Vagina (tissue), 2 donors: ENCODE results near the gene WDR48. TPM values are rescaled to one million over a fixed set of nuclear protein-coding genes. Genes with fewer than 3 reads are reported as not detected.

ENCODE experiments used
- DNase-seq, 2 donors: peaks; one replicate each; pipeline ENCODE4 v3.0.0-alpha.2; 2017; ENCODE audit errors: extremely low spot score in 2 of 2
- H3K27ac ChIP-seq: fragments of 200-600 bp; sonication (generic); one replicate; pipeline ENCODE4 v1.5.1; 2019
- H3K27me3 ChIP-seq: fragments of 200-600 bp; sonication (generic); one replicate; pipeline ENCODE4 v1.5.1; 2019
- H3K36me3 ChIP-seq, 2 donors: fragments of 200-600 bp; sonication (generic); one replicate each; pipeline ENCODE4 v1.5.1; 2017 to 2019
- H3K4me1 ChIP-seq: fragments of 200-600 bp; sonication (generic); one replicate; pipeline ENCODE4 v1.5.1; 2019
- H3K4me3 ChIP-seq, 2 donors: fragments of 200-600 bp; sonication (generic); 1 replicate in 1 of 2; 2 replicates in 1 of 2; pipeline ENCODE4 v1.5.1; 2016 to 2019
- H3K9me3 ChIP-seq: fragments of 200-600 bp; sonication (generic); one replicate; pipeline ENCODE4 v1.5.1; 2019
- CTCF ChIP-seq, 3 experiments: fragments of 450-650 bp in 2 of 3; fragments of 200-600 bp in 1 of 3; sonication (generic) in 1 of 3; IDR thresholded peaks; one replicate each; pipeline ENCODE4 v1.5.1; 2017 to 2019; ENCODE audit warnings: antibody characterized with exemption in 3 of 3, mild to moderate bottlenecking in 2 of 3, moderate library complexity in 2 of 3
- POLR2A ChIP-seq, 2 donors: fragments of 450-650 bp; IDR thresholded peaks; one replicate each; pipeline ENCODE4 v1.6.1; 2017; ENCODE audit warnings: antibody characterized with exemption in 2 of 2, mild to moderate bottlenecking in 2 of 2, moderate library complexity in 2 of 2
- POLR2AphosphoS5 ChIP-seq, 2 donors: sonication (generic); formaldehyde crosslinking; IDR thresholded peaks; one replicate each; pipeline ENCODE4 v1.9.0; 2017; ENCODE audit warnings: antibody characterized with exemption in 2 of 2, mild to moderate bottlenecking in 2 of 2, low read depth in 1 of 2; ENCODE audit not compliant: insufficient read depth in 1 of 2
- intact Hi-C: fragments of 100-400 bp; cut with DNase I; formaldehyde crosslinking; loops from one replicate; pipeline ENCODE4 v1.15.1; 2023
- total RNA-seq: library from RNA; depleted of rRNA; stranded (reverse); fragments of >200 nt; gene quantifications from one replicate; pipeline ENCODE4 v1.2.3, GENCODE V29; 2016

The WDR48 gene
- total RNA-seq, 1 donor from 2014 or later: 43.7 TPM

GRCh38 chr3:39013921-39014509 lies 37.8 kb upstream of the WDR48 start:
- H3K36me3 ChIP-seq: no peaks in the 10 kb centered on the region
- H3K27me3 ChIP-seq: no peaks in the 10 kb centered on the region
- TF ChIP-seq POLR2A (IDR thresholded peaks at IDR 0.05) (no peak), POLR2AphosphoS5 (IDR thresholded peaks at IDR 0.05; ENCODE audit: insufficient read depth in 1 of 2, low read depth in 1 of 2) (no peak), CTCF (IDR thresholded peaks at IDR 0.05) (no peak)
- H3K9me3 ChIP-seq: no peaks in the 10 kb centered on the region
- no peak overlapping the region for H3K27ac ChIP-seq
- no peaks in the 10 kb centered on the region for H3K4me1 ChIP-seq
- intact Hi-C loops: no loop called here
- H3K4me3 ChIP-seq: no peak overlapping the region
- DNase-seq: no peak

GRCh38 chr3:39015418-39015817 lies 36.4 kb upstream of the WDR48 start:
- no peak for DNase-seq
- H3K9me3 ChIP-seq: no peaks in the 10 kb centered on the region
- no peaks in the 10 kb centered on the region for H3K4me1 ChIP-seq
- TF ChIP-seq CTCF (IDR thresholded peaks at IDR 0.05) (no peak), POLR2AphosphoS5 (IDR thresholded peaks at IDR 0.05; ENCODE audit: insufficient read depth in 1 of 2, low read depth in 1 of 2) (no peak), POLR2A (IDR thresholded peaks at IDR 0.05) (no peak)
- no peak overlapping the region for H3K4me3 ChIP-seq
- no peak overlapping the region for H3K27ac ChIP-seq
- intact Hi-C loops: no loop called here
- no peaks in the 10 kb centered on the region for H3K36me3 ChIP-seq
- no peaks in the 10 kb centered on the region for H3K27me3 ChIP-seq

GRCh38 chr3:39019299-39019698 lies 32.5 kb upstream of the WDR48 start:
- TF ChIP-seq POLR2A (IDR thresholded peaks at IDR 0.05): no peak
- TF ChIP-seq POLR2AphosphoS5 (IDR thresholded peaks at IDR 0.05; ENCODE audit: insufficient read depth in 1 of 2, low read depth in 1 of 2): no peak
- TF ChIP-seq CTCF (IDR thresholded peaks at IDR 0.05): no peak
- H3K4me3 ChIP-seq: no peak overlapping the region
- H3K4me1 ChIP-seq: no peaks in the 10 kb centered on the region
- no peaks in the 10 kb centered on the region for H3K27me3 ChIP-seq
- DNase-seq: no peak
- H3K36me3 ChIP-seq: no peaks in the 10 kb centered on the region
- no peaks in the 10 kb centered on the region for H3K9me3 ChIP-seq
- no peak overlapping the region for H3K27ac ChIP-seq
- intact Hi-C loops: no loop called here

GRCh38 chr3:39021029-39021428 lies 30.8 kb upstream of the WDR48 start:
- no peak for DNase-seq
- Histone ChIP-seq H3K36me3 (no peaks in the 10 kb centered on the region), H3K27ac (no peak overlapping the region), H3K9me3 (no peaks in the 10 kb centered on the region), H3K4me3 (no peak overlapping the region), H3K4me1 (no peaks in the 10 kb centered on the region), H3K27me3 (no peaks in the 10 kb centered on the region)
- TF ChIP-seq POLR2AphosphoS5 (IDR thresholded peaks at IDR 0.05; ENCODE audit: insufficient read depth in 1 of 2, low read depth in 1 of 2) (no peak), CTCF (IDR thresholded peaks at IDR 0.05) (no peak), POLR2A (IDR thresholded peaks at IDR 0.05) (no peak)
- intact Hi-C loops: no loop called here

- intact Hi-C loops: no loop called here
- DNase-seq: no peak
- Histone ChIP-seq H3K36me3 (no peaks in the 10 kb centered on the region), H3K9me3 (no peaks in the 10 kb centered on the region), H3K27ac (no peak overlapping the region), H3K4me3 (no peak overlapping the region), H3K4me1 (peaks cover 4% of the 10 kb centered on the region), H3K27me3 (no peaks in the 10 kb centered on the region)
- no peak for TF ChIP-seq CTCF (IDR thresholded peaks at IDR 0.05)
- no peak for TF ChIP-seq POLR2A (IDR thresholded peaks at IDR 0.05)
- no peak for TF ChIP-seq POLR2AphosphoS5 (IDR thresholded peaks at IDR 0.05; ENCODE audit: insufficient read depth in 1 of 2, low read depth in 1 of 2)
Measured at GRCh38 chr3:39021465-39022285, 30.1 kb upstream of the WDR48 start.
